GM21576 (cell line): ENCODE data around the gene NOX3.

Experiments used
- ATAC-seq: cut with Tn5 transposase; IDR thresholded peaks from one replicate; pipeline ENCODE4 v1.9.1; 2021; ENCODE audit warnings: mild to moderate bottlenecking, moderate library complexity; ENCODE audit not compliant: unreplicated experiment

The NOX3 gene

GRCh38 chr6:155404937-155405336 lies 50.7 kb downstream of the NOX3 start:
- no peak for ATAC-seq

GRCh38 chr6:155402656-155403304 lies 52.9 kb downstream of the NOX3 start:
- ATAC-seq = no peak

- no peak for ATAC-seq
Measured at GRCh38 chr6:155400654-155400965, 55.0 kb downstream of the NOX3 start.

- ATAC-seq = no peak
Measured at GRCh38 chr6:155399745-155400653, 55.6 kb downstream of the NOX3 start.

DNA sequence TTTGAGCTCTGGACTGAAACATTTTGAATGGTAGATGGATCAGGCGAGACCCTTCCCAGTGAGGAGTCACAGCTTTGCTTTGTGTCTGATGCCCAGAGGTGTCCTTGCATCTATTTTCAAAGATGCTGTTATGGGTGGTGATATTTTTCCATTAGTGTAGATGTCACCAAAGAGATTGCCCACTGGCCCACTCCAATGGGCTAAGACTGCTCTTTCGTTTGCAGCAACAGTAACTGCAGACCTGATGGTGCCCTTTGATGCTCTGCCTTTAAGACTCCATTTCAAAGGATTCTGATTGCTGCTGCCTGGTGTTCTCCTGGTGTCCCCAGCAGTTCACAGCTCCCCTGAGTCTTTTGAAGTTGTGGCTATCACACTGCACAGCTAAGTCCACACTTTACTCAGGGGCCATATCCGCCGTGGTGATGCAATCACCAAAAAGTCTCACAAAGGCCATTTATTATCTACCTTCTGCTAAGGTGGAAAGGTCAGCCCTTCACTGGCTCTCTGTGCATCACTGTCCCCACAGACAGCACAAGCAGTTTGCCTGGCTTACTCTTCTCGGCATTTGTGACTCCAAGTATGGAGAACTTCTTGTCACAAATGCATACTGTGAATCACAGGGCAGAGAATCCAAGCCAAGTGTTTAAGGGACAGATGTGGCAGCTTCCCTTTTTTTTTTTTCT lies 56.4 kb downstream of the NOX3 start:
- ATAC-seq = no peak

- ATAC-seq = no peak
Measured at GRCh38 chr6:155398701-155399061, 57.0 kb downstream of the NOX3 start.

GRCh38 chr6:155398221-155398620 lies 57.4 kb downstream of the NOX3 start:
- ATAC-seq = no peak

DNA sequence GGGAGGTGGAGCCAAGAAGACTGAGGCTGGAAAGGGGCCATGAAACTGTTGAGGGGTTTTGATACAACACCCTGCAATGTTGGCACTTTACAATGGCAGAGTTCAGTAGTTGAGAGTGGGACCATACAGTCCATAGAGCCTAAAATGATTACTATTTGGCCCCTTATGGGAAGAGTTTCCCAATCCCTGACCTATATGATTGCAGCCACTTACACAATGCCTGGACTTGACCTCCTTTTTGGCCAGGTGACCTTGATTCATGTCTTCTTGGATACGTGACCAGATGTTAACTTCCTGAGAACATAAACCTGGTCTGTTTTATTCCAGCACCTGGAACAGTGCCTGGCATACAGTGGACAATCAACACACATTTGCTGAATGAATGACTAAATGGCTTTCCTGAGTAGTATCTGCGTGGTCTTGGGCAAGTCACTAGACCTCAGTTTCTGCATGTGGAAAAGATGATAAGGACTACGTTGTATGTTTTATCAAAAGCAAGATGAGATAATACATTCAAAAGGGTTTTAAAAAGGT lies 58.4 kb downstream of the NOX3 start:
- ATAC-seq = no peak

DNA sequence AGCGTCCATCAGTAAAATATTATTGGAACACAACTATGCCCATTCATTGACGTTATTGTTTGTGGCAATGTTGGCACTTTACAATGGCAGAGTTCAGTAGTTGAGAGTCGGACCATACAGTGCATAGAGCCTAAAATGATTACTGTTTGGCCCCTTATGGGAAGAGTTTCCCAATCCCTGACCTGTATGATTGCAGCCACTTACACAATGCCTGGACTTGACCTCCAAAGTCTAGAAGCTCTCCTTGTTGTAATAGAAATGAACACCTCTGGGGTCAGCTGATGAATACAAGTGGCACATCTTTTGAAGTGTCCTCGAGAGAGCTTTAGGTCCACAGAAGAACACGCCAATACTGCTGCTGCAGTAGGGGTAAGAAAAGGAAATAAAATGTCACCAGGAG lies 59.0 kb downstream of the NOX3 start:
- no peak for ATAC-seq

- ATAC-seq = no peak
Measured at GRCh38 chr6:155395339-155395738, 60.3 kb downstream of the NOX3 start.

DNA sequence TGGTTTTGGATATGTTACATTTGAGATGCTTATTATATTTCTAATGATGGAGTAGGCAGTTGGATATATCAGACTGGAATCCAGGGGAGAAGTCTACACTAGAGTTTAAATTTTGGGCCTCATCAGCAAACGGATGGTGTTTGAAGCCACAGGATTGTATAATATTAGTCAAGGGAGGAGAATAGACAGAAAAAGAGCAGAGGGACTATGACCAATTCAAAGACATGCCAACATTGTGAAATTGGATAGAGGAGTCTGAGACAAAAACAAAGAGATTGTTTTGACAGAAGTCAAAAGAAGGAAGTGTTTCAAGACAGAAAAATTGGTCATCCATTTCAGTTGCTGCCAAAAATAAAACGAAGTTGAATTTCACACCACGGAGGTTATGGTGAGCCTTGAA lies 66.5 kb downstream of the NOX3 start:
- ATAC-seq = no peak

DNA sequence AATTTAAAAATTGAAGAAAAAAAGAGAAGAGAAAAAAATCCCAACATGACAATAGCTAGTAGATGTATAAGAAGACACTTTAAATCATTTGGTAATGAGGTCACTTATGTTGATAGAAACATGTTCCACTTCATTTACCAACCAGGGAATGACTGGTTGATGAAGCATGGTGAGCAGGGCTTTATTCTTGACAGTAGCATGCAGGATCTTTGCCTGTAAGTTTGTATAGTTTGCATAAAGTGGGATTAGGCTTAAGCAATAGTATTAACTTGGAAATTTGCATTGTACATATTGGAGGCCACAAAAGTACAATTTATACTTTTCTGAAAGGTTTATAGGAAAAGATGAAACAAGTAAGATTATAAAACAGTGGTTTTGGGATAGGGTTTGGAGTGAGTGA lies 67.0 kb downstream of the NOX3 start:
- no peak for ATAC-seq

DNA sequence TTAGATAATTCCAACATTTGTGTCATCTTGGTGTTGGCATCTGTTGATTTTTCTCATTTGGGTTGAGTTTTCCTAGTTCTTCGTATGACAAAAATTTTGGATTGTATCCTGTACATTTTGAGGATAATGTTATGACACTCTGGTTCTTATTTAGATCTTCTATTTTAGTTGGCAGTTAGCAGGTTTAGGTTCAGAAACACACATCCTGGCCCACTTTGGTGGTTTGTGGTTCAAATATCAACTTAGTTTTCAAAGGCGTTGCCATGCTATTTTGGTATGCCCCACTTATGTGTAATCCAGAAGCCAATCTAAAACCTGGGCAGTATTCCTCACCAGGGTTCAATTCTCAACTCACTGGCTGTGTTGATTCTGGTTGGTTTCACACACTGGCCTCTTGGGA lies 68.2 kb downstream of the NOX3 start:
- no peak for ATAC-seq

DNA sequence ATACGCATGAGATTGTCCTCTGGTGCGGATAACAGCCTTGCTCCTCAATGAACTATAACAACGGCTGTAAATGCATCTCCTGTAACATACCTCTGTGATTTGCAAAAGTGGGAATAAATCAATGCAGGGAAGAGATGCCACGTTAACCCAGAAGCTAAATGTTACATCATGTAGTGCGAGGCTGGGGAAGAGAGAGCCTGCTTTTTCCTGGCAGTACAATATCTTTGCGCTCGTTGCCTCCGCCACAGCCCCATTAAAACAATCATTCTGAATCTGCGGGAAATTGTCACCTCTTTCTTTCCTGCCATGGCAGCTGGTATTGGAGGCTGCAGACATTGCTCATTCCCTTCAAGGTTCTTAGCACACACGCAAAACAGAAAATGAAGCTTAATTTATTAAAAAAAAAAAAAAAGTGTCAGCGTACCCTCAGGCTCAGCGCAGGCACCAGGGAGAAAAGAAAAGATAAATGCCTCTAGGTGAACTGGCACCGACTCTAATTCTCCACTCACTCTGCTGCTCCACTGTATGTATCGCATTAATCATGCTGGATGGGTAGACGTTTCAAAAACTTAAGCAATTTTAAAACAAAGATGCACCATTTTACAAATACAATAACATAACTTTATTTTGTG lies 71.2 kb downstream of the NOX3 start:
- no peak for ATAC-seq

DNA sequence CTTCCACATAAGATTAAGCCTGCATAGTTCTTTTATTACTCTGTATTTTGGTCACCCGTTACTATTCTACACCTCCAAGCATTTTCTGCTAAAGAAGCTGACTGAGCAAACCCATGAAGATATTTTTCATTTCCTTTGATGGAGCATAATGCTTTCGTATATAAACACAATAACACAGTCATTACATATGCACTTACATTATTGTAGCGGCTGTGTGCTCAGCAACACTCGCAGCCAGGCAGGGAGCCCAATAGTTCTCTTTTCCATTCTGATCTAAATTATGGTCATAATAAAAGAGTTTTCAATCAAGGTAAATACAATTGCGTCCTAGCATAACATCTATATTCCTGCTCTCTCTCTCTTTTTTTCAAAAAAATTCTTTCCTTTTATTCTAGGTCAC lies 71.7 kb downstream of the NOX3 start:
- no peak for ATAC-seq

DNA sequence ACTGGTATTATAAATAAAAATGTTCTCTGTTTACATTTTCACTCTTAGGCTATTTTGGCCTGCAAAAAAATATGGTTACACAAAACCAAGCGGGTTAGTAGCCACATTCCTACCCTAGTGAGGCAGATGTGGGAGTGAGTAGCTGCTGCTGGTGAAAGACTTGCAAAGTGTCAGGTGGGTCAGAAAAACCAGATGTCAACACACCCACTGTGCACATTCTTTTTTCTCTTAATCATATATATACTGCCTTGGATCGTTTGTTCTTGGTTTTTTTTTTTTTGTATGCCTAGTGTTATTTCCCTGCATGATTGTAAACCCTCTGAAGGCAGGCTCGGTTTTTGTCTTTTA lies 73.3 kb downstream of the NOX3 start:
- ATAC-seq = no peak

DNA sequence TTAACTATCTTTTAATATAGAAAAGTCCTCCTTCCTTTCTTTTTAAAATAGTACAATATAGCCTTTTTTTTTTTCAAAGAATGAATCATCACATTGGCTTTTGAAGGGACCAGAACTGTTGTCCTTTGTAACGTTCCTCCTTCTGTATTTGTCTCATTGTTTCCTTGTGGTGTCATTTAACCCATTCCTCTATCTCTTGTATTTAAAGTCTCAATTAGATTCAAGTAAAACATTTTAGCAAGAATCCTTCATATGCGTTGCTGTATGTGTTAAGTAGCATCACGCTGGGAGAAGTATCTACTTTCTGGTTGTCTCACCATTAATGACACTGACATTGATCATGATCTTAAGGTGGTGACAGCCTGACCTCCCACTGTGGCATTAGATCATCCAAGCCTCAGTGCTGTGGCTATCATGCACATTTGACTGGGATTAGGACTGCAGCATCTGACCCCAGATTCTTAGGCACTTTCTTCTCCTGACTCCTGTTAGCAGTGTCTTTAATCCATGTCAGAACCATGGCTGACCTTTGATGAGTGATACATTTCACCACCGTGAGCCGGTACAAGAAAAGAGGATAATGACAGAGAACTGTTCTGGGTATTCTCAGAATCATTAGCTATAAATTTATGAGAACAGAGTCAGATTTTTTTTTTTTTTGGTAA lies 73.8 kb downstream of the NOX3 start:
- ATAC-seq = no peak

DNA sequence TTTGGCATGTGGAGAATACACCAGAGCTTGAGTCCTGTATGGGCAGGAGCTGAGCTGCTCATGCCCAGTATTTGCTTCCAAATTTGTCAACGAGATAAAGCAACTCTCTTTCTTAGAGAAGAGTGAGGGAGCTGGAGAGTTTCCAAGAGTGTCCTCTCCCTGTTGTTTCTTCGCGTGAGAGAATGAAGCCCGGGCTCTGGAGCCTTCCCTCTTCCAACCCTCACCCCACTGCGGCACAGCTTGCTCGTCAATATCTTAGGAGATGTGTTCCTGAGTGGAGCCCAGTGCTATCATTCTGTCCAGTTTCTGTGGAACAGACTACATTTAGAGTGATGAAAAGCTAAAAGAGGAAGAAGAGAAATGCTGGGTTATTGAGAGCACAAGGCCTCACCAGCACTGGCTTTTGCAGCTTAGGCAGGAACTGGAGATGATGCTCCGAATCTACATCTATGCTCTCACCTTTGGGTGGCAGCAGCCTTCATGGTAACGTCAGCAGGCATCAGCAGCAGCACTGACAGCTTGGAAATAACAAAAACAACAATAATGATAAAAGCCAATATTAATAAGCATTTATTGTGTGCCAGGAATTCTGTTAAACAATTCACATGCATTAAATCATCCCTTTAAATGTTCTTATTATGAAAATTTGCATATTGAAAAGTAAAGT lies 74.8 kb downstream of the NOX3 start:
- ATAC-seq = no peak

- ATAC-seq = no peak
Measured at GRCh38 chr6:155378724-155379123, 76.9 kb downstream of the NOX3 start.

GRCh38 chr6:155378276-155378675 lies 77.4 kb downstream of the NOX3 start:
- peak; percentile 67 for ATAC-seq
